Fibroblast of skin of abdomen (primary cell): ENCODE data around the gene SEMA4C.
"Not testable (repeated sequence)": the region's sequence is repeated elsewhere in the genome, so short reads cannot be mapped to it uniquely, and the experiment has no call there.

Experiments used
- DNase-seq: peaks from one replicate; pipeline ENCODE4 v3.0.0-alpha.2; 2013

Gene SEMA4C

GRCh38 chr2:96898135-96898505 lies 28.2 kb upstream of the SEMA4C start:
- no peak for DNase-seq

DNA sequence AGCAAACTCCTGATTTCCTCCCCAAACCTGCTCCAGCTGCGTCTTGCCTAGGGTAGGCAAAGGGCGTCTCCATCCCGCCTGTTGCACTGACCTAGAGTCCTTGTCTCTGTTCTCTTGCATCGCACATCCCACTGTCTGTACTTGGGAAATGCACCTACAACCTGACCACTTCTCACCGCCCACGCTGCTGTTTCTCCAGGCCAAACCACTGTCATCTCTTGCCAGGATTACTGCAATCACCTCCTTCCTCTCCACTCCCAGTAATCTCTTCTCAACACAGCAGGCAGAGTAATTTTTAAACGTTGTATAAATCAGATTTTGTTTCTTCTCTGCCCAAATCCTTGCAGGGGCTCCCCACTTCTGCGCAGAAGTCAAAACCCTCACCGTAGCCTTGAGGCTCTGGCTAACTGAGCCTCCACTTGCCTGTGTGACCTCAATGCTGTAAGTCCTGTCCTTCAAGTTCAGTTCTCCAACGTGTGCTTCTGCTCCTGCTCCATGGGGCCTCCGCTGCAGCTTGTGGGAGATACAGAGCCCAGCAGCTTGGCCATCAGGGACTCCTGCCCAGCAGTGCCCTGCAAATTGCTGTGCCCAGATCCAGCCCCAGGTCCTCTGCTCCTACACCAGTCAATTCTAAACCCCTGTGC lies 27.7 kb upstream of the SEMA4C start:
- no peak for DNase-seq

- DNase-seq, result no peak
These were observed 26.1 kb upstream of the SEMA4C start for GRCh38 chr2:96895746-96896651.

DNA sequence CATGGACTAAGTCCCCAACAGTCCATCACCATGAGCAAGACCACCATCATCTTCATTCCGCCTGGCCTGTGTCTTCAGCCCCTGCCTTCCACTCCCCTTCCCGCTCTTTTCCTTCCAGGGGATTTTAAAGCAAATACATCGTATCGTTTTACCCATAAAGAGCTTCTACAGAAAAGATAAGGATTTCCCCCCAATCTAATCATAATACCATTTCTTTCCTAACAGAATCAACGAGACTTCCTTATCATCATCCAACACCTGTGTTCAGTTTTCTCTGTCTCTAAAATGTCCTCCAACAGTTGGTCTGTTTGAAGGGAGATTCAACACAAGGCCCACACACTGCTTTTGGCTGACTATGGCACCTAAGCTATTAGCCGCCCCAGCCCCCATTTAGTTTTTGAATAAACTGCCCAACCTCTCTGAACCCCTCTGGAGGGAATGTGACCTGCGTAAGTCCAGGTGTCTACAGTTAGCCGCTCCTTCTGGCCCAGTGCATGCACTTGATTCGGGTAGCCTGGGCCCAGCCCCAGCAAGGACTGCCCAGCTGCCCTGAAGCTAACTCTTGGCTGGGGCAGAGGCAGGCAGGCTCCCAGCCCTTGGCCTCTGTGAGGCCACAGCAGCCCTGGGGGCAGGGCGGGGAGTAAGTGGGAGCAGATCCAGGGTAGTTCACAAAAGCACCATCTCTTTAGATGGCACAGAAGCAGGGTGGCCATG lies 25.3 kb upstream of the SEMA4C start:
- no peak for DNase-seq

DNA sequence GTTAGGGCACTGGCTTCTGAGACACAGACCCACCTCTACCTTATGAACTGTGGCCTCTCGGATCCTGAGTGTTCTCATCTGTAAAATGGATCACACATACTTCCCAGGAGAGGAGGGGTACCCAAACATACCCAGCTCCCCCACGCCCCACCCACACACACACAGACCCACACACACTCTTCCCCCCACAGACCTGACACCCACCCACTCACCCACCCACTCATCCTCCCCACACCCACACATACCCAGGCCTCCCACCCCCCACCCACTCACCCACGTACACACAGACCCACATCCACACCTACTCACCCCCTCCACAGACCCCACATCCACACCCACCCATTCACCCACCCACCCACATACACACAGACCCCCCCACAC lies 24.3 kb upstream of the SEMA4C start:
- no peak for DNase-seq

- no peak for DNase-seq
These were observed 23.6 kb upstream of the SEMA4C start for GRCh38 chr2:96893289-96894150.

- peak; percentile 27 for DNase-seq
These were observed 21.9 kb upstream of the SEMA4C start for GRCh38 chr2:96891591-96892333.

- no peak for DNase-seq
These were observed 21.0 kb upstream of the SEMA4C start for GRCh38 chr2:96890726-96891385.

DNA sequence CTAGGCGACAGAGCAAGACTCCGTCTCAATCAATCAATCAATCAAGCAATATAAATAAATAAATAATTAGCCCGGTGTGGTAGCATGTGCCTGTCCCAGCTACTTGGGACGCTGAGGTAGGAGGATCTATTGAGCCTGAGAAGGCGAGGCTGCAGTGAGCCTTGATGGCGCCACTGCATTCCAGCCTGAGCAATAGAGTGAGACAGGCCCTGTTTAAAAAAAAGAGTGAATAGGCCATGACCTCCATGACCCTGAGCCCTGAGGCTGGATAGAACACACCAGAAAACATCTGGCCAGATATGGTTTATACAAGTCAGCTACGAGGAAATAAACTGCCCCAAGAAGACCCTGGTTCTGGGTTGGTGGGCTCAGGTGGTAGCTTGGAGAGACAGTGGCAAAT lies 20.4 kb upstream of the SEMA4C start:
- DNase-seq, result no peak

DNA sequence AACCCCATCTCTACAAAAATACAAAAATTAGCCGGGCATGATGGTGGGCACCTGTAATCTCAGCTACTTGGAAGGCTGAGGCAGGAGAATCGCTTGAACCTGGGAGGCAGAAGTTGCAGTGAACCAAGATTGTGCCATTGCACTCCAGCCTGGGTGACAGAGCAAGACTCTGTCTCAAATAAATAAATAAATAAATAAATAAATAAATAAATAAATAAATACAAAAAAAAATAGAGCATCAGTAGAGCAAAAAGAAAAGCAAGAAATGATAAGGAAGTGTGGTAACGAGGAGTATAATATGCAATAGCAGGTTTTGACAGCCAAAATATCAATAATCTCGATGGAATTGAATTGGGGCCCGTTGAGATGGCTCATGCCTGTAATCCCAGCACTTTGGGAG lies 19.6 kb upstream of the SEMA4C start:
- DNase-seq, result not testable (repeated sequence)

GRCh38 chr2:96888072-96889011 lies 18.5 kb upstream of the SEMA4C start:
- no peak for DNase-seq

DNA sequence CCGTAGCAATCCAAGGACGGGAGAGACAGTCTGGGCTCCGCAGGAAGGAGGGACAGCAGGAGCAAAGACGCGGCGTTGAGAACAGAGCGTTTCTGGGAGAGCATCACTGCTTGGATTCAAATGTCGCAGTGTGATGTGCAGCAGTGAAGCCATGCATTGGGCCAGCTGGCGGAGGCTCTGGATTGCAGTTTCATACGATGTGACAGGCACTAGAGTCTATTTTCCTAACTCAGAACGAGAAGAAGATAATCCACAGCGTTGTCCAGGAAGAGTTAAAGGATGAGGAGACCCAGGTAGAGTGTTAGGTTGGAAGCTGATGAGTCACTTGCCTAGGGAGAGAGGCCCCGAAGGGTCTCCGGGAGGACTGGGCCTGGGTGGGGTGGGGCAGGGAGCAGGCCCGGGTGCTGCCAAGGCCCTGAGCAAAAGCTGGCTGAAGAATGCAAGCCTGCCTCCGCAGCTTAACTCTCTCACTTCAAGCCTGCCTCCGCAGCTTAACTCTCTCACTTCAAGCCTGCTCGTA lies 17.7 kb upstream of the SEMA4C start:
- DNase-seq, result no peak

DNA sequence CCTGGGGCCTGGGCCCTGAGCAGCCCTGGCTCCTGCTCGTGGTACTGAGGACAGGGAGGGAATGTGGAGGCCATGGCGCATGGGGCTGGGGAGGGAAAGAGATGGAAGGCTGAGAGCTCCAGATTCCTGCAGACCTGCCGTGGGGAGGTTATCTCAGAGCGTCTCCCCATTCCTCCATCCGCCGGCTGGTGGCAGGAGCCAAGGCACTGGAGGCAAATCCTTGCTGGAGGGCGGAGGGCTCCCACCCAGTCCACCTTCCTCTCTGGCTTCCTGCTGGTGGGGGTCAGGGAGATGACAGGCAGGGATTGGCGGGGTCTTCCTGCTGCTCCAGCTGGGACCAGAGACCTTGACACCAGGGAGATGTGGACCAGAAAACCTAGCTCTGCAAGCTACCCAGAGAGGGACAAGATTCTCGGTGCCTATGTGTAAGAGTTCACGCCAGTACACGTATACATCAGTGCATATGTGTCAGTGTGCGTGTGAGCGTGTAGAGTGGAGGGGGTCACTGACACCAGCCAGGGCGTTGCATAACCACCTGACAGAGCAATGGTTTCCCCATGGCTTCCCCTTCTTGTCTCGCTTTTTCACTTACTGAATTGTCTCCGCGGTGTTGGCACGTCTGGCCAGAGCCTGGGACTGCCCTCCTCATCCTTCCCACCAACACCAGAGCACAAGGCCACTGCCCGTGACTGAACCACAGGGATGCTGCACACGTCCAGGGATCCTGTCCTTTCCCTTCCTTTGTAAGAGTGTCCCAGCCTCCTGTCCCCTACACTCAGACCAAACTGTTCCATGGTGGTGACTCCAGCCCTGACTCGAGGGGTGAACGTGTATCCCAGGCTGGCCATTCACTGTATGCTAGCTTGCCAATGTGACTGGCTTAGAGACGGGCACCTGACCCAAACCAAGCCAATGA lies 15.8 kb upstream of the SEMA4C start:
- DNase-seq, result no peak

GRCh38 chr2:96884299-96885094 lies 14.6 kb upstream of the SEMA4C start:
- DNase-seq, result no peak

GRCh38 chr2:96883306-96883705 lies 13.4 kb upstream of the SEMA4C start:
- DNase-seq, result no peak

GRCh38 chr2:96882906-96883305 lies 13.0 kb upstream of the SEMA4C start:
- no peak for DNase-seq

GRCh38 chr2:96882230-96882629 lies 12.3 kb upstream of the SEMA4C start:
- DNase-seq, result no peak
